PFSK-1 (cell line): ENCODE data around the gene PIP5KL1.

Experiments
- FOXP2 ChIP-seq: optimal IDR thresholded peaks from 2 replicates; pipeline ENCODE3; 2011; ENCODE audit warnings: borderline replicate concordance, control low read depth, inconsistent platforms; ENCODE audit not compliant: insufficient read depth; ENCODE audit errors: extremely low read length, extremely low read depth
- POLR2AphosphoS5 ChIP-seq: IDR thresholded peaks from 2 replicates; pipeline ENCODE4 v1.6.1; 2012; ENCODE audit warnings: low read depth, mild to moderate bottlenecking, control low read depth, low read length, moderate library complexity
- REST ChIP-seq, 2 experiments: IDR thresholded peaks; 2 replicates each; pipeline versions ENCODE4 v1.6.1 to v1.8.0; 2011 to 2012; ENCODE audit warnings: low read depth in 2 of 2, low read length in 2 of 2, control low read depth in 1 of 2, inconsistent platforms in 1 of 2, mild to moderate bottlenecking in 1 of 2, moderate library complexity in 1 of 2; ENCODE audit not compliant: insufficient read depth in 1 of 2
- SIN3A ChIP-seq: IDR thresholded peaks from 2 replicates; pipeline ENCODE4 v1.6.1; 2012; ENCODE audit warnings: mild to moderate bottlenecking, low read length, moderate library complexity, borderline replicate concordance; ENCODE audit not compliant: insufficient read depth
- TAF1 ChIP-seq: IDR thresholded peaks from 2 replicates; pipeline ENCODE4 v1.6.1; 2012; ENCODE audit warnings: low read length, control low read depth, borderline replicate concordance; ENCODE audit not compliant: insufficient read depth

Gene PIP5KL1

DNA sequence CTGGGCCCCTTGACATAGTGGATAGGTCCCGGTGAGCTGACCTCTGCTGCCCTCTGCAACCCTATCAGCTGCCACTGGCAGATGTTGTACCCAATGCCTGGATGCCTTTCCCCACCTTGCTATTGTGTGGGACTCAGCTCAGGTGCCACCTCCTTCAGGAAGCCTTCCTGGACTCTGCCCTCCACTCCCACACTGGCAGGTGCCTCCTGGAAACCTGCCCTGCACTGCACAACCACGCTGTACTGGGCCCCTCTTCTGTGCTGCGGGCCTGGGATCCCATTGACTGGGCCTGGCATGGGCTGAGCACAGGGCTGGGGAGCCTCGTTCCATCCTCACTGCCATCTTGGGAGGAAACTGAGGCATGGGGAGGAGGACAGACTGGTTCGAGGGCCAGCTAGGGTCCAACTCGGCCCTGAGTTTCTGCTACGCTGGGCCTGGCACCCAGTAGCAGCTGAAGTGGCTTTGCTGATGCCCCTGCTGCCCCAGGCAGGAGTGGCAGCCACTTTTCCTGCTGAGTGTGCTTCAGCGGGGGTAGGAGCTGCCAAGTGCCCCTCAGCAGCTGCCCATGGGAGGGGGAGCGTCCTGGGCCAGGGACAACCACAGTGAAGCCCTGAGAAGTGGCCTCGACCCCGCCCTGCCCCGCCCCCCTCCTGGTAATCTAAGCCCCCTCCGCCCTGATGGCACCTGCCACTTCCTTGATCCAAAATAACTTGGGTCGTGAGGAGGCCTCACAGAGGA, 54.4 kb downstream of the PIP5KL1 start:
- TF ChIP-seq REST (IDR thresholded peaks at IDR 0.05; ENCODE audit: insufficient read depth in 1 of 2, low read depth in 2 of 2, low read length in 2 of 2) (no peak), POLR2AphosphoS5 (no peak), TAF1 (no peak), FOXP2 (no peak), SIN3A (no peak)

- no peak for TF ChIP-seq TAF1
- TF ChIP-seq SIN3A: no peak
- TF ChIP-seq FOXP2: no peak
- no peak for TF ChIP-seq REST (IDR thresholded peaks at IDR 0.05; ENCODE audit: insufficient read depth in 1 of 2, low read depth in 2 of 2, low read length in 2 of 2)
- no peak for TF ChIP-seq POLR2AphosphoS5
These were observed 55.1 kb downstream of the PIP5KL1 start for GRCh38 chr9:127875306-127875966.

- no peak for TF ChIP-seq POLR2AphosphoS5
- no peak for TF ChIP-seq TAF1
- no peak for TF ChIP-seq FOXP2
- no peak for TF ChIP-seq SIN3A
- TF ChIP-seq REST (IDR thresholded peaks at IDR 0.05; ENCODE audit: insufficient read depth in 1 of 2, low read depth in 2 of 2, low read length in 2 of 2): no peak
These were observed 56.0 kb downstream of the PIP5KL1 start for GRCh38 chr9:127874301-127875221.

DNA sequence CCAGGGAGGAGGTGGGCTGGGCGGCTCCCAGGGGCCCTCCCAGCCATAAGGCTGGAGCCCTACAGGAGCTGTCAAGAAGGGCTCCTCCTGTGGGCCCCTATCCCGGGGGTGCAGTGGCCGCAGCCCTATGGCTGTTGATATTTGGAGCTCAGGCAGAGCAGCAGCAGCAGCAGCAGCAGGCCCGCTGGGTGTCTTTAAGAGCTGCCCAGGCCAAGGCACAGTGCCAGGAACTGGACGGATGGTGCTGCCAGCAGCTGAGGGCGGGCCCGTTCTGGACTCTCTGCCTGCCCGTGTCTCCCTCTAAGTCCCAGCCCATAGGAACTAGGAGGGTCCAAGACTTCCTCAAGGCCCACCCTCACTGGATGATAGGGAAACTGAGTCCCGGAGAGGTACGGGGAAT, 56.7 kb downstream of the PIP5KL1 start:
- no peak for TF ChIP-seq REST (IDR thresholded peaks at IDR 0.05; ENCODE audit: insufficient read depth in 1 of 2, low read depth in 2 of 2, low read length in 2 of 2)
- no peak for TF ChIP-seq TAF1
